Measurements from ENCODE around the gene ZNF148. TPM values are rescaled to one million over a fixed set of nuclear protein-coding genes. Genes with fewer than 3 reads are reported as not detected.

The ZNF148 gene
- total and polyA plus RNA-seq, 2 of the 4 experiments (the other 2 are of a cell fraction) = 9.4 to 65.2 TPM

- Histone ChIP-seq H4K91ac (ENCODE audit: insufficient read depth, low read depth, low read length) (no peak overlapping the region), H2AK5ac (ENCODE audit: low read depth, low read length) (peak overlapping the region; percentile 59; the same call in 1 of the 2 replicates), H4K8ac (ENCODE audit: low read depth in 2 of 2, low read length in 2 of 2) (0 out of 4 replicates have a peak overlapping the region, but pooled peaks of 1 of the 2 experiments have one; percentile 42), H3K56ac (ENCODE audit: extremely low read depth, insufficient read depth, low read length) (no peak overlapping the region), H3K4me3 (ENCODE audit: insufficient read depth, low read depth, low read length) (no peak overlapping the region), H2AFZ (replicated peaks; ENCODE audit: low read length, poor library complexity) (no peak overlapping the region), H2BK5ac (ENCODE audit: low read depth, low read length, poor library complexity, severe bottlenecking) (no peak overlapping the region), H3K27me3 (ENCODE audit: control insufficient read depth, insufficient read depth, low read length) (no peaks in the 10 kb centered on the region), H3K9ac (ENCODE audit: low read depth, low read length) (no peak overlapping the region), H3K14ac (replicated peaks; ENCODE audit: low read depth, low read length) (no peak overlapping the region), H3K27ac (ENCODE audit: insufficient read depth, low read length) (no peak overlapping the region), H3K23ac (ENCODE audit: low read depth, low read length) (peak overlapping the region; percentile 36; the same call in 1 of the 2 replicates), H3K9me1 (ENCODE audit: insufficient read depth, low read length) (peaks cover 3% of the 10 kb centered on the region; the same call in 1 of the 2 replicates), H3K36me3 (ENCODE audit: control insufficient read depth, insufficient read depth, low read length) (peaks cover 13% of the 10 kb centered on the region), H4K5ac (ENCODE audit: low read depth, low read length) (no peak overlapping the region), H3K4me2 (ENCODE audit: low read depth, low read length) (no peak overlapping the region), H3K9me3 (ENCODE audit: control insufficient read depth, insufficient read depth, low read length) (peaks cover 5% of the 10 kb centered on the region), H2BK120ac (ENCODE audit: low read depth, low read length) (no peak overlapping the region), H2BK15ac (ENCODE audit: low read depth, low read length) (peak overlapping the region; percentile 39; the same call in 1 of the 3 replicates), H3K4me1 (ENCODE audit: control insufficient read depth, insufficient read depth, low read length) (no peaks in the 10 kb centered on the region), H4K20me1 (ENCODE audit: insufficient read depth, low read length) (peaks cover 5% of the 10 kb centered on the region; the same call in 1 of the 2 replicates), H3K18ac (ENCODE audit: low read depth, low read length) (no peak overlapping the region), H2BK20ac (ENCODE audit: low read depth, low read length) (no peak overlapping the region), H2AK9ac (replicated peaks; ENCODE audit: low read depth, low read length, poor library complexity) (no peak overlapping the region), H3K4ac (ENCODE audit: low read depth, low read length) (no peak overlapping the region), H3K79me1 (ENCODE audit: low read depth in 1 of 2, low read length in 2 of 2) (peaks cover 19 to 34% of the 10 kb centered on the region in 2 experiments)
- dilution Hi-C loops (cut with HindIII; ENCODE audit: low sequenced_read_pairs, unreplicated experiment) = no loop called here
- no CpG with 5 or more reads among the region's 5 CpGs for WGBS, 2 experiments (ENCODE audit: extremely low coverage in 2 of 2, insufficient read length in 1 of 2)
- no TSS peak for BruUV-seq (replicated peaks)
- DNase-seq = no peak
- CTCF ChIA-PET = interaction anchor here (0.6 to 1.0 kb wide), 2 partner anchors 11 kb away, joined by 3 read pairs; no protein-coding TSS in a partner anchor
- TF ChIP-seq ELK1 (IDR thresholded peaks at IDR 0.05; ENCODE audit: borderline replicate concordance, low read depth, low read length) = no peak
- no peak for TF ChIP-seq SMC3 (IDR thresholded peaks at IDR 0.05; ENCODE audit: low read depth, low read length)
- no peak for TF ChIP-seq MAFK (IDR thresholded peaks at IDR 0.05; ENCODE audit: low read depth, low read length)
- TF ChIP-seq USF2 (IDR thresholded peaks at IDR 0.05; ENCODE audit: low read depth, low read length) = no peak
- TF ChIP-seq BHLHE40 (IDR thresholded peaks at IDR 0.05; ENCODE audit: low read depth, low read length) = no peak
- POLR2A ChIA-PET (ENCODE audit: unreplicated experiment) = no interaction called here
- in situ Hi-C loops (cut with MboI; ENCODE audit: low sequenced_read_pairs) = no loop called here
- no peak for ATAC-seq (ENCODE audit: low read depth)
- intact Hi-C loops (cut with micrococcal nuclease) = no loop called here
Observed at GRCh38 chr3:125310623-125311081, 64.5 kb downstream of the ZNF148 start.

Data from IMR-90 (cell line).